Rectal smooth muscle tissue (tissue), 1 donor: Measurements from ENCODE around the gene C16orf89.

ENCODE experiments used
- H3K27ac ChIP-seq: one replicate; pipeline ENCODE4 v1.7.0; 2013; ENCODE audit warnings: low read depth, low read length, inconsistent platforms
- H3K27me3 ChIP-seq: one replicate; pipeline ENCODE4 v1.7.0; 2013; ENCODE audit warnings: low read length; ENCODE audit not compliant: control insufficient read depth, insufficient read depth
- H3K36me3 ChIP-seq: one replicate; pipeline ENCODE4 v1.7.0; 2013; ENCODE audit warnings: low read length; ENCODE audit not compliant: control insufficient read depth, insufficient read depth
- H3K4me1 ChIP-seq: one replicate; pipeline ENCODE4 v1.7.0; 2013; ENCODE audit warnings: low read length; ENCODE audit not compliant: control insufficient read depth, insufficient read depth
- H3K4me3 ChIP-seq: one replicate; pipeline ENCODE4 v1.7.0; 2013; ENCODE audit warnings: low read length
- H3K9ac ChIP-seq: one replicate; pipeline ENCODE4 v1.7.0; 2013; ENCODE audit warnings: low read length

The C16orf89 gene

GRCh38 chr16:5001986-5002385 lies 63.8 kb downstream of the C16orf89 start:
- Histone ChIP-seq H3K4me1 (no peaks in the 10 kb centered on the region), H3K9ac (no peak overlapping the region), H3K4me3 (no peak overlapping the region), H3K27ac (no peak overlapping the region), H3K27me3 (no peaks in the 10 kb centered on the region), H3K36me3 (no peaks in the 10 kb centered on the region)

GRCh38 chr16:5001571-5001970 lies 64.2 kb downstream of the C16orf89 start:
- H3K27me3 ChIP-seq, result no peaks in the 10 kb centered on the region
- H3K4me1 ChIP-seq, result no peaks in the 10 kb centered on the region
- no peak overlapping the region for H3K9ac ChIP-seq
- H3K36me3 ChIP-seq, result no peaks in the 10 kb centered on the region
- no peak overlapping the region for H3K4me3 ChIP-seq
- no peak overlapping the region for H3K27ac ChIP-seq

GRCh38 chr16:5000573-5001001 lies 65.2 kb downstream of the C16orf89 start:
- no peak overlapping the region for H3K27ac ChIP-seq
- H3K9ac ChIP-seq, result no peak overlapping the region
- H3K4me1 ChIP-seq, result no peaks in the 10 kb centered on the region
- H3K4me3 ChIP-seq, result no peak overlapping the region
- no peaks in the 10 kb centered on the region for H3K36me3 ChIP-seq
- no peaks in the 10 kb centered on the region for H3K27me3 ChIP-seq

DNA sequence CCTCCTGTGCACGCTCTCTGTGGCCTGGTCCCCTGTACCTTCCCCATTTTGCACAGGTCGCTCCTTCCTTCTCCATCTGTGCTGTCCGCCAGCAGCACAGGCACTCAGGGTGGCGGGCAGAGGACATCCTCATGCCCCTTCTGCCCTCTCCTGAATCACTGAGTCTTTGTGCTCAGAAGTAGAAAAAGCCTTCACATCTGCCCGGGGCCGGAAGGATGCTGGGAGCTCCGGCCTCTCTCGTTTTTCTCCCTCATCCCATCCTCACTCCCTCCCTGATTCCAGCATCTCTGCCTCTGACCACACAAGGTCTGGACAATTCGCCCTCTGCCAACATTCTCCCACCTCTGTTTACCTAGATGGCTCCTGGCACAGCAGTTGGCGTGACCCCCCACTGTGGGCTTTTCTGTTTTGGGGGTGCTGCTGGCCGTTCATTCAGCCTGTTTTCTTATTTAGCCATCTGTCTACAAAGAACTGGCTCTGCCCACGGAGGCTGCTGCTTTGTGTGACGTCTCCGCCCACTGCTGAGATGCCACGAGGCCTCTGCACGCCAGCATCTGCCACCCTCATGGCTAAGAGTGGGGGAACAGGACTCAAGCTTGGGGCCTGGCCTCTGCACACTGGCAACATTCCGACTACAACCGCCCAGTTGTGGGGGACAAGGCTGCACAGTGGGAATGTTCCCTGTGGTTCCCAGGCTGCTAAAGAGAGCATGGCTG lies 70.9 kb downstream of the C16orf89 start:
- H3K27me3 ChIP-seq, result peaks cover 3% of the 10 kb centered on the region
- H3K36me3 ChIP-seq, result no peaks in the 10 kb centered on the region
- no peak overlapping the region for H3K27ac ChIP-seq
- no peak overlapping the region for H3K9ac ChIP-seq
- H3K4me3 ChIP-seq, result no peak overlapping the region
- H3K4me1 ChIP-seq, result no peaks in the 10 kb centered on the region
